DOHH2 (cell line): ENCODE results near the gene TBC1D10B.

Experiments used
- H3F3A ChIP-seq: fragments of 200-600 bp; sonication (generic), shearing (Covaris generic); 2 replicates; pipeline ENCODE4 v1.6.0; 2016; ENCODE audit warnings: antibody characterized with exemption, mild to moderate bottlenecking; ENCODE audit not compliant: control insufficient read depth, insufficient read depth
- H3K27ac ChIP-seq: fragments of 200-600 bp; sonication (generic); 2 replicates; pipeline ENCODE4 v1.5.1; 2014; ENCODE audit warnings: low read depth, mild to moderate bottlenecking, low read length, moderate library complexity
- H3K27me3 ChIP-seq: fragments of 200-600 bp; sonication (generic); 2 replicates; pipeline ENCODE4 v1.6.1; 2014; ENCODE audit warnings: mild to moderate bottlenecking, low read length, mixed read lengths; ENCODE audit not compliant: control insufficient read depth
- H3K36me3 ChIP-seq: fragments of 200-600 bp; sonication (generic); 2 replicates; pipeline ENCODE4 v1.6.1; 2014; ENCODE audit warnings: mild to moderate bottlenecking, low read length, moderate library complexity, mixed read lengths; ENCODE audit not compliant: control insufficient read depth
- H3K4me1 ChIP-seq: fragments of 200-600 bp; sonication (generic); 2 replicates; pipeline ENCODE4 v1.6.1; 2014; ENCODE audit warnings: mild to moderate bottlenecking, low read length, mixed read lengths; ENCODE audit not compliant: control insufficient read depth
- H3K4me2 ChIP-seq: fragments of 200-600 bp; sonication (generic); 2 replicates; pipeline ENCODE4 v1.6.0; 2014; ENCODE audit warnings: mild to moderate bottlenecking, low read length, moderate library complexity
- H3K4me3 ChIP-seq: fragments of 200-600 bp; sonication (generic); 2 replicates; pipeline ENCODE4 v1.5.1; 2014; ENCODE audit warnings: mild to moderate bottlenecking, low read length, mixed read lengths
- H3K79me2 ChIP-seq: fragments of 200-600 bp; sonication (generic); 2 replicates; pipeline ENCODE4 v1.6.1; 2014; ENCODE audit warnings: mild to moderate bottlenecking, low read length, mixed read lengths; ENCODE audit not compliant: control insufficient read depth
- H3K9me2 ChIP-seq: fragments of 200-600 bp; sonication (generic); replicated peaks from 2 replicates; pipeline ENCODE4 v1.6.1; 2014; ENCODE audit warnings: mild to moderate bottlenecking, low read length, mixed read lengths; ENCODE audit not compliant: control insufficient read depth
- H3K9me3 ChIP-seq: fragments of 200-600 bp; sonication (generic); 2 replicates; pipeline ENCODE4 v1.6.1; 2014; ENCODE audit warnings: antibody characterized with exemption, low read length, mixed read lengths; ENCODE audit not compliant: control insufficient read depth, insufficient read depth
- H4K20me1 ChIP-seq: fragments of 200-600 bp; sonication (generic); 2 replicates; pipeline ENCODE4 v1.6.0; 2014; ENCODE audit warnings: low read depth, mild to moderate bottlenecking, antibody characterized with exemption, low read length, moderate library complexity; ENCODE audit not compliant: control insufficient read depth, insufficient read depth
- EZH2phosphoT487 ChIP-seq: fragments of 200-600 bp; sonication (generic); IDR thresholded peaks from 2 replicates; pipeline ENCODE4 v1.6.1; 2017; ENCODE audit warnings: borderline replicate concordance, mild to moderate bottlenecking, antibody characterized with exemption, low read length, moderate library complexity, mixed read lengths
- TF ChIP-seq, protein P1 (sequence below): fragments of 200-600 bp; sonication (generic); IDR thresholded peaks from one replicate; pipeline ENCODE4 v1.5.1; 2014; ENCODE audit warnings: antibody characterized with exemption, mild to moderate bottlenecking, low read depth, low read length; ENCODE audit not compliant: poor library complexity, severe bottlenecking

Gene TBC1D10B

DNA sequence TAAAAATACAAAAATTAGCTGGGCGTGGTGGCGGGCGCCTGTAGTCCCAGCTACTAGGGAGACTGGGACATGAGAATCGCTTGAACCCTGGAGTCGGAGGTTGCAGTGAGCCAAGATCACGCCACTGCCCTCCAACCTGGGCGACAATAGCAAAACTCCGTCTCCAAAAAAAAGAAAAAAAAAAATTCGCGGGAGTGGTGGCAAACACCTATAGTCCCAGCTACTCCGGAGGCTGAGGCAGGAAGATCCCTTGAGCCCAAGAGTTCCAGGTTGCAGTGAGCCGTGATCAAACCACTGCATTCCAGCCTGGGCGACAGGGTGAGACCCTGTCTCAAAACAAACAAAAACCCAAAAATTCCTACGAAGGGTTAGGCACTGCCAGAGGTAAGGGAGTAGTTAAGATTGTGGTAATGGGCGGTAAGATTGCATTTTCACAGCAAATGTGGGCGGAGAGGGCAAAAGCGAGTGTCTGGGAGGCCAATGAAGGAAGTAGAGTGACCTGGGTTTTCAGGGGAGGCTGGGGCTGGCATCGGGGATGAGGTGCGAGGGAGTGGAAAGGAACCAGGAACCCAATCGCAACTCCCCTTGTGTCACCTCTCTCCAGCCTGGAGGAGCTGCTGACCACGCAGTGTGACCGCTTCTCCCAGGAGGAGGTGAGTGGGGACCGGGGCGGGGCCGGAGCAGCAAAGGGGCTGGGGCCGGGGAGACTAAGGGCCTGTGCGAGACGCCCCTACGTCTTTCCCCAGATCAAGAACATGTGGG lies 6.9 kb upstream of the TBC1D10B start:
- Histone ChIP-seq H3K79me2 (peaks cover 40% of the 10 kb centered on the region), H4K20me1 (no peaks in the 10 kb centered on the region), H3K27me3 (no peaks in the 10 kb centered on the region), H3K4me2 (peak overlapping the region; percentile 97), H3F3A (peaks cover 20% of the 10 kb centered on the region), H3K4me1 (peaks cover 58% of the 10 kb centered on the region), H3K4me3 (peak overlapping the region; percentile 99), H3K9me2 (no peaks in the 10 kb centered on the region), H3K36me3 (peaks cover 34% of the 10 kb centered on the region), H3K27ac (peak overlapping the region; percentile 97), H3K9me3 (no peaks in the 10 kb centered on the region)
- TF ChIP-seq EZH2phosphoT487: no peak
- TF ChIP-seq, protein P1, sequence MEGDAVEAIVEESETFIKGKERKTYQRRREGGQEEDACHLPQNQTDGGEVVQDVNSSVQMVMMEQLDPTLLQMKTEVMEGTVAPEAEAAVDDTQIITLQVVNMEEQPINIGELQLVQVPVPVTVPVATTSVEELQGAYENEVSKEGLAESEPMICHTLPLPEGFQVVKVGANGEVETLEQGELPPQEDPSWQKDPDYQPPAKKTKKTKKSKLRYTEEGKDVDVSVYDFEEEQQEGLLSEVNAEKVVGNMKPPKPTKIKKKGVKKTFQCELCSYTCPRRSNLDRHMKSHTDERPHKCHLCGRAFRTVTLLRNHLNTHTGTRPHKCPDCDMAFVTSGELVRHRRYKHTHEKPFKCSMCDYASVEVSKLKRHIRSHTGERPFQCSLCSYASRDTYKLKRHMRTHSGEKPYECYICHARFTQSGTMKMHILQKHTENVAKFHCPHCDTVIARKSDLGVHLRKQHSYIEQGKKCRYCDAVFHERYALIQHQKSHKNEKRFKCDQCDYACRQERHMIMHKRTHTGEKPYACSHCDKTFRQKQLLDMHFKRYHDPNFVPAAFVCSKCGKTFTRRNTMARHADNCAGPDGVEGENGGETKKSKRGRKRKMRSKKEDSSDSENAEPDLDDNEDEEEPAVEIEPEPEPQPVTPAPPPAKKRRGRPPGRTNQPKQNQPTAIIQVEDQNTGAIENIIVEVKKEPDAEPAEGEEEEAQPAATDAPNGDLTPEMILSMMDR: no peak

DNA sequence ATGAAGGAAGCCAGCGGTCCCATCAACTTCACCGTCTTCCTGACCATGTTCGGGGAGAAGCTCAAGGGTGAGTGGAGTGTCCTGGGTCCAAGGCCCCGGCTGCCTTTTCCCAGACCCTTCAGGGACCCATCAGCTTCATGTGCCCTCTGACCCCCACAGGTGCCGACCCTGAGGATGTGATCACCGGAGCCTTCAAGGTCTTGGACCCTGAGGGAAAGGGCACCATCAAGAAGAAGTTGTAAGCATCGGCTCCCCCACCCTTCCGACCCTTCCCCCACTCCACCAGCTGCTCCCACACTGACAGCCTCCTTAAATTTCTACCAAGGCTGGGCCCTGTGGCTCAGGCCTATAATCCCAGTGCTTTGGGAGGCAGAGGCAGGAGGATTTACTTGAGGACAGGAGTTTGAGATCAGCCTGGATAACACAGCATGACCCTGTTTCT lies 6.2 kb upstream of the TBC1D10B start:
- peaks cover 58% of the 10 kb centered on the region for H3K4me1 ChIP-seq
- H3K4me2 ChIP-seq: peak overlapping the region; percentile 97; the same call in 1 of the 2 replicates

DNA sequence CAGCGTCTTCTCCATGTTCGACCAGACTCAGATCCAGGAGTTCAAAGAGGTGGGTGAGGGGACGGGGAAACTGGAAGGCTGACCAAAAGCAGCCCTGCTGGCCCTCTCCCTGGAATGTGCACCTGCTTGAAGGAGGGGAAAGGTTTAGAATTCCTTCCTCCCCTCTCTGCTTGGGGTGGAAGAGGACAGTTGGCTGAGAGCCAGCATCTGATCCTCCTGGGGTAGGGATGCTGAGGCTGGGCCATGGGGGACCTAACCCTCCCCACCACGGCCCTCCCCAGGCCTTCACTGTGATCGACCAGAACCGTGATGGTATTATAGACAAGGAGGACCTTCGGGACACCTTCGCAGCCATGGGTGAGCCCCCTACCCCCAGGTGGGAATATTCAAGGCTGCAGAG lies 5.6 kb upstream of the TBC1D10B start:
- Histone ChIP-seq H3K36me3 (peaks cover 25% of the 10 kb centered on the region), H3K4me1 (peaks cover 56% of the 10 kb centered on the region), H3K9me2 (no peaks in the 10 kb centered on the region), H3F3A (peaks cover 19% of the 10 kb centered on the region), H3K4me3 (no peak overlapping the region), H3K27ac (no peak overlapping the region), H3K4me2 (no peak overlapping the region), H3K27me3 (no peaks in the 10 kb centered on the region), H3K79me2 (peaks cover 26% of the 10 kb centered on the region), H3K9me3 (no peaks in the 10 kb centered on the region), H4K20me1 (no peaks in the 10 kb centered on the region)
- no peak for TF ChIP-seq EZH2phosphoT487
- TF ChIP-seq, protein P1: no peak

More for the DNA sequence above, 6.2 kb upstream of the TBC1D10B start:
- no peaks in the 10 kb centered on the region for H3K27me3 ChIP-seq
- H3K79me2 ChIP-seq: peaks cover 32% of the 10 kb centered on the region
- no peak overlapping the region for H3K4me3 ChIP-seq
- H3K36me3 ChIP-seq: peaks cover 30% of the 10 kb centered on the region
- no peaks in the 10 kb centered on the region for H4K20me1 ChIP-seq
- H3K9me3 ChIP-seq: no peaks in the 10 kb centered on the region
- H3K9me2 ChIP-seq: no peaks in the 10 kb centered on the region
- H3K27ac ChIP-seq: no peak overlapping the region
- no peak for TF ChIP-seq EZH2phosphoT487
- TF ChIP-seq, protein P1: no peak
- H3F3A ChIP-seq: peaks cover 20% of the 10 kb centered on the region
